GM12874 (cell line): ENCODE measurements around the gene UPF2.

Source experiments
- CTCF ChIP-seq: IDR thresholded peaks from 2 replicates; pipeline ENCODE4 v1.5.1; 2011; ENCODE audit warnings: low read depth, mild to moderate bottlenecking, control low read depth, low read length, moderate library complexity; ENCODE audit not compliant: insufficient read depth

Gene UPF2

GRCh38 chr10:11982253-11982652 lies 60.4 kb downstream of the UPF2 start:
- no peak for TF ChIP-seq CTCF

- no peak for TF ChIP-seq CTCF
Observed at GRCh38 chr10:11975795-11976194, 66.8 kb downstream of the UPF2 start.

GRCh38 chr10:11962176-11962575 lies 80.4 kb downstream of the UPF2 start:
- TF ChIP-seq CTCF = no peak

- no peak for TF ChIP-seq CTCF
Observed at GRCh38 chr10:11961771-11962170, 80.8 kb downstream of the UPF2 start.

- no peak for TF ChIP-seq CTCF
Observed at GRCh38 chr10:11959966-11960365, 82.6 kb downstream of the UPF2 start.

GRCh38 chr10:11958956-11959355 lies 83.7 kb downstream of the UPF2 start:
- no peak for TF ChIP-seq CTCF

- no peak for TF ChIP-seq CTCF
Observed at GRCh38 chr10:11951695-11952094, 90.9 kb downstream of the UPF2 start.
